Mesendoderm (in vitro differentiated cells): ENCODE results near the gene ASXL1.

ENCODE experiments used
- DNase-seq: peaks from one replicate; pipeline ENCODE4 v3.0.0; 2013
- H2AK5ac ChIP-seq: 2 replicates; pipeline ENCODE4 v1.6.1; 2013; ENCODE audit warnings: low read length, inconsistent platforms
- H2BK120ac ChIP-seq: 2 replicates; pipeline ENCODE4 v1.6.1; 2013; ENCODE audit warnings: low read depth, mild to moderate bottlenecking, low read length, moderate library complexity, mixed read lengths
- H2BK15ac ChIP-seq: replicated peaks from 2 replicates; pipeline ENCODE4 v1.6.1; 2013; ENCODE audit warnings: low read depth, mild to moderate bottlenecking, moderate library complexity
- H2BK5ac ChIP-seq: 2 replicates; pipeline ENCODE4 v1.6.1; 2013; ENCODE audit warnings: low read length, inconsistent platforms
- H3K18ac ChIP-seq: 2 replicates; pipeline ENCODE4 v1.6.1; 2013; ENCODE audit warnings: mild to moderate bottlenecking, low read length, mixed read lengths
- H3K23ac ChIP-seq: one replicate; pipeline ENCODE4 v1.6.1; 2013; ENCODE audit warnings: low read length
- H3K27ac ChIP-seq: 2 replicates; pipeline ENCODE4 v1.5.1; 2013; ENCODE audit warnings: low read depth, mild to moderate bottlenecking, inconsistent platforms, low read length, moderate library complexity
- H3K27me3 ChIP-seq: 2 replicates; pipeline ENCODE4 v1.6.1; 2013; ENCODE audit warnings: low read length, control low read depth, mild to moderate bottlenecking, inconsistent platforms; ENCODE audit not compliant: insufficient read depth, poor library complexity
- H3K36me3 ChIP-seq: 2 replicates; pipeline ENCODE4 v1.6.1; 2013; ENCODE audit warnings: low read length, inconsistent platforms; ENCODE audit not compliant: control insufficient read depth, insufficient read depth
- H3K4ac ChIP-seq: one replicate; pipeline ENCODE4 v1.6.1; 2013; ENCODE audit warnings: low read depth, mild to moderate bottlenecking, low read length, moderate library complexity
- H3K4me1 ChIP-seq: 2 replicates; pipeline ENCODE4 v1.6.1; 2013; ENCODE audit warnings: low read depth, low read length, inconsistent platforms; ENCODE audit not compliant: control insufficient read depth
- H3K4me2 ChIP-seq: 2 replicates; pipeline ENCODE4 v1.6.1; 2013; ENCODE audit warnings: low read length
- H3K4me3 ChIP-seq: 2 replicates; pipeline ENCODE4 v1.5.1; 2013; ENCODE audit warnings: mild to moderate bottlenecking, low read length
- H3K56ac ChIP-seq: one replicate; pipeline ENCODE4 v1.6.1; 2013; ENCODE audit warnings: low read length
- H3K79me1 ChIP-seq: 2 replicates; pipeline ENCODE4 v1.6.1; 2013; ENCODE audit warnings: low read length, inconsistent platforms
- H3K79me2 ChIP-seq: 2 replicates; pipeline ENCODE4 v1.6.1; 2013; ENCODE audit warnings: mild to moderate bottlenecking, low read length; ENCODE audit not compliant: control insufficient read depth, insufficient read depth
- H3K9ac ChIP-seq: 2 replicates; pipeline ENCODE4 v1.6.1; 2013; ENCODE audit warnings: low read length, inconsistent platforms
- H4K5ac ChIP-seq: one replicate; pipeline ENCODE4 v1.6.1; 2013; ENCODE audit warnings: low read length
- H4K8ac ChIP-seq: one replicate; pipeline ENCODE4 v1.6.1; 2013; ENCODE audit warnings: low read depth, mild to moderate bottlenecking, control low read depth, low read length, moderate library complexity
- WGBS: extraction: QIAGEN DNeasy Blood & Tissue Kit; methylation state at CpG from one replicate; pipeline ENCODE4 v1.1.7; 2013; ENCODE audit warnings: low lambda C conversion rate, missing lambda C conversion rate; ENCODE audit not compliant: insufficient coverage; ENCODE audit errors: extremely low coverage; 5-methylcytosine and 5-hydroxymethylcytosine counted together

ASXL1 gene

DNA sequence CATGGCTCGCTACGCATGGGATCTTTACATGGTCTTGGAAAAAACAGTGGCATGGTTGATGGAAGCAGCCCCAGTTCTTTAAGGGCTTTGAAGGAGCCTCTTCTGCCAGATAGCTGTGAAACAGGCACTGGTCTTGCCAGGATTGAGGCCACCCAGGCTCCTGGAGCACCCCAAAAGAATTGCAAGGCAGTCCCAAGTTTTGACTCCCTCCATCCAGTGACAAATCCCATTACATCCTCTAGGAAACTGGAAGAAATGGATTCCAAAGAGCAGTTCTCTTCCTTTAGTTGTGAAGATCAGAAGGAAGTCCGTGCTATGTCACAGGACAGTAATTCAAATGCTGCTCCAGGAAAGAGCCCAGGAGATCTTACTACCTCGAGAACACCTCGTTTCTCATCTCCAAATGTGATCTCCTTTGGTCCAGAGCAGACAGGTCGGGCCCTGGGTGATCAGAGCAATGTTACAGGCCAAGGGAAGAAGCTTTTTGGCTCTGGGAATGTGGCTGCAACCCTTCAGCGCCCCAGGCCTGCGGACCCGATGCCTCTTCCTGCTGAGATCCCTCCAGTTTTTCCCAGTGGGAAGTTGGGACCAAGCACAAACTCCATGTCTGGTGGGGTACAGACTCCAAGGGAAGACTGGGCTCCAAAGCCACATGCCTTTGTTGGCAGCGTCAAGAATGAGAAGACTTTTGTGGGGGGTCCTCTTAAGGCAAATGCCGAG, 78.2 kb downstream of the ASXL1 start:
- Histone ChIP-seq H3K9ac (no peak overlapping the region), H3K4ac (no peak overlapping the region), H2BK120ac (no peak overlapping the region), H3K79me2 (no peaks in the 10 kb centered on the region), H3K4me1 (no peaks in the 10 kb centered on the region), H3K4me2 (no peak overlapping the region), H3K4me3 (no peak overlapping the region), H3K36me3 (peaks cover 11% of the 10 kb centered on the region), H3K56ac (no peak overlapping the region), H3K23ac (no peak overlapping the region), H4K5ac (no peak overlapping the region), H3K79me1 (no peaks in the 10 kb centered on the region), H4K8ac (no peak overlapping the region), H2AK5ac (no peak overlapping the region), H3K27me3 (no peaks in the 10 kb centered on the region), H3K18ac (no peak overlapping the region), H2BK5ac (no peak overlapping the region), H3K27ac (no peak overlapping the region), H2BK15ac (no peak overlapping the region)
- no CpG with 5 or more reads among the region's 11 CpGs for WGBS
- no peak for DNase-seq

DNA sequence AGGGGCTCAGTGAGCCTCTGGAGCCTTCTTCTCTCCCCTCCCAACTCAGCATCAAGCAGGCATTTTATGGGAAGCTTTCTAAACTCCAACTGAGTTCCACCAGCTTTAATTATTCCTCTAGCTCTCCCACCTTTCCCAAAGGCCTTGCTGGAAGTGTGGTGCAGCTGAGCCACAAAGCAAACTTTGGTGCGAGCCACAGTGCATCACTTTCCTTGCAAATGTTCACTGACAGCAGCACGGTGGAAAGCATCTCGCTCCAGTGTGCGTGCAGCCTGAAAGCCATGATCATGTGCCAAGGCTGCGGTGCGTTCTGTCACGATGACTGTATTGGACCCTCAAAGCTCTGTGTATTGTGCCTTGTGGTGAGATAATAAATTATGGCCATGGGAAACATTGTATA, 78.8 kb downstream of the ASXL1 start:
- no peak overlapping the region for H4K5ac ChIP-seq
- no peak overlapping the region for H2BK120ac ChIP-seq
- no peaks in the 10 kb centered on the region for H3K27me3 ChIP-seq
- no peak overlapping the region for H3K56ac ChIP-seq
- H3K4me3 ChIP-seq = no peak overlapping the region
- H3K4me1 ChIP-seq = no peaks in the 10 kb centered on the region
- WGBS = no CpG with 5 or more reads among the region's 7 CpGs
- no peaks in the 10 kb centered on the region for H3K79me2 ChIP-seq
- no peak overlapping the region for H3K18ac ChIP-seq
- no peak overlapping the region for H2BK15ac ChIP-seq
- DNase-seq = no peak
- H3K79me1 ChIP-seq = no peaks in the 10 kb centered on the region
- H2AK5ac ChIP-seq = no peak overlapping the region
- no peak overlapping the region for H3K23ac ChIP-seq
- H3K4ac ChIP-seq = no peak overlapping the region
- no peak overlapping the region for H2BK5ac ChIP-seq
- peaks cover 11% of the 10 kb centered on the region for H3K36me3 ChIP-seq
- no peak overlapping the region for H3K27ac ChIP-seq
- no peak overlapping the region for H4K8ac ChIP-seq
- H3K9ac ChIP-seq = no peak overlapping the region
- H3K4me2 ChIP-seq = no peak overlapping the region

DNA sequence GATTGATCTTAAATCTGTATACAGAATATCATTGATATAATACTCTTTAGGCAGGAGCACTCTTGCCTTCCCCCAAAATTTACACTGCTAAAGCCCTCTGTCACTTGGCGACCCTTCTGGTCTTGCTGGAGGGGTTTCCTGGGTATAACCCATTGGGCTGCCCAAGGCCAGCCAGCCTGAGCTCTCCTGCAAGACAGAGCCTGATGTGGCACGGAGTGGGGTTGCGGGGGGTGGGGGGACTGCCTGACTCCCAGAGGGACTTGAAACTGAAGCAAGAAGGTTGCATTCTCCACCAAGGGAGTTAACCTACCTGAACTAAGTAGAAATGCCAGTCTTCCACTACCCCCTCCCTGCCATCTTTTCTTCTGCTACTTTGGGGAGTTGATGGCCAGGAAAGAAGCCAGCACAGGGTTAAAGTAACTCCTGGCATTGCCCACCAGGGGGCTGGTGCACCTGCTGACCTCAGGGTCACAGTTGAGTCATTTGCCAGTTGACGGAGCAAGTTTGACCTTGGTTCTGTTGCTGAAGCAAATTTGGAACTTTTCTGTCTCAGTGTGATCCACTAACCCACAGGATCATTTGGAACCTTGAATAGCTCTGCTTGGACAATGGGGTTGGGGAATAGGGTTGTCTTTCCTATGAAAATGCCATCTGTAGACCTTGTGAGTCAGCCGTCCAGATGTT, 79.4 kb downstream of the ASXL1 start:
- WGBS = no CpG with 5 or more reads among the region's 5 CpGs
- Histone ChIP-seq H3K56ac (no peak overlapping the region), H2BK120ac (no peak overlapping the region), H3K4me3 (no peak overlapping the region), H3K18ac (no peak overlapping the region), H3K79me1 (no peaks in the 10 kb centered on the region), H2BK5ac (no peak overlapping the region), H3K27me3 (no peaks in the 10 kb centered on the region), H3K36me3 (peaks cover 11% of the 10 kb centered on the region), H3K27ac (no peak overlapping the region), H3K9ac (no peak overlapping the region), H3K79me2 (no peaks in the 10 kb centered on the region), H3K4me2 (no peak overlapping the region), H2AK5ac (no peak overlapping the region), H2BK15ac (no peak overlapping the region), H4K8ac (no peak overlapping the region), H3K23ac (no peak overlapping the region), H3K4ac (no peak overlapping the region), H3K4me1 (no peaks in the 10 kb centered on the region), H4K5ac (no peak overlapping the region)
- peak; percentile 40 for DNase-seq

DNA sequence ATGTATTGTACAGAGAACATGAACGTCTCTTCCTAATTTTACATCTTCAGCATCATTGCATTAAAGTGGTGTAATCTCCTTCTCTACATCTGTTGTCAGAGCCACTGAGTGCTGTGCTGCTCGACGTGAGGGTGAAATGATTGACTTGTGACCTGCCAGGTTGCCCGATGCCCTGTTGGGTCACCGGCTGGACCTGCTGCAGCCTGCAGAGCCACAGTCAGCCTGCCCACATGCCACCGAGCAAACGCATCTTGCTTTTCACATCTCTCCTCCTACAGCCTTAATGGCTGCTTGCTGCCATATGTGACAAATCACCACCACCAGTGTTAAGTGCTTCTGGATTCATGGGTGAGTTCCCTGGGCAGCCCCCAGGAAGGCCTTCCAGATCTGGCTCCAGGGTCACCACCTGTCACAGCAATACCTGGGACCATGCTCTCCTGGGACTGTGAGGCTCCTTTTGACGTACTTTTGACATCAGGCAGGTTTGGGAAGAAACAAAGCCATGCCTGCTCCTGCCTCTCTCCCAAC, 80.3 kb downstream of the ASXL1 start:
- no peaks in the 10 kb centered on the region for H3K79me2 ChIP-seq
- H3K18ac ChIP-seq = no peak overlapping the region
- H3K56ac ChIP-seq = no peak overlapping the region
- H3K36me3 ChIP-seq = peaks cover 10% of the 10 kb centered on the region
- no peak overlapping the region for H4K5ac ChIP-seq
- H3K4me3 ChIP-seq = no peak overlapping the region
- H3K4me2 ChIP-seq = no peak overlapping the region
- no peak overlapping the region for H2AK5ac ChIP-seq
- no peak overlapping the region for H3K27ac ChIP-seq
- DNase-seq = no peak
- no peak overlapping the region for H3K23ac ChIP-seq
- no peaks in the 10 kb centered on the region for H3K4me1 ChIP-seq
- no peaks in the 10 kb centered on the region for H3K27me3 ChIP-seq
- H3K9ac ChIP-seq = no peak overlapping the region
- no peak overlapping the region for H2BK15ac ChIP-seq
- no peak overlapping the region for H2BK5ac ChIP-seq
- no peak overlapping the region for H2BK120ac ChIP-seq
- WGBS = no CpG with 5 or more reads among the region's 8 CpGs
- no peaks in the 10 kb centered on the region for H3K79me1 ChIP-seq
- H3K4ac ChIP-seq = no peak overlapping the region
- H4K8ac ChIP-seq = no peak overlapping the region

DNA sequence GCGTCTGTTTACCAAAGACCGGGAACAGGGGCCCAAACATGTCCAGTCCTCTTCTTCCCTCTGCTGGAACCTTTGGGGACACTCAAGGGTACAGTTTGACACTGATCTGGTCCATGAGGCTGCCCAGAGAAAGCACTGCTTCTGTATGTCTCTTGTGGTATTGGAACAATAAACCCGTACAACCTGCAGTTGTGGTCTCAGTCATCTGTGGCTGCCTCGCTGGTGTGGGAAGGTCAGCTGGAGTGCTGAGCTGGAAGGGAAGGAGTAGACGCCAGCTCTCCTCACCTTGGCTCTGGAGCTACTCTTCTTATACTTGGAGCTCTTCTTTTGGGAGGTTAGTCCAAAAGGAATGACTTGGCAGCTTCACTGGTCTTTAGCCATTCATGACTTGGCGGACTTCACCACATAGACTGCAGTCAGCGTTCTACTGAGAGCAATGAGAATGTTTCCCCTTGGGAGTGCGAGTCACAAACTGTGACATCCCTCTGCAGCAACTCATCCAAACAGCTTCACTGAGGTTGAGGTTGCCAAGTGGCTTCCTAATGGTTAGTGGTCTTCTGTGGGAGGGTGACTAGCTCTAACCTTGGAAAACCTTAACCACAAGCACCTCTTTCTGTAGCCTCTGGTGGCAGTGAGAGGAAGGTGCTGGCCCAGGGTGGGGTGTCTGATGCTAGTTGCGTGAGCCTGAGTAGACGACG, 81.2 kb downstream of the ASXL1 start:
- Histone ChIP-seq H3K36me3 (peaks cover 10% of the 10 kb centered on the region), H4K8ac (no peak overlapping the region), H3K4me1 (no peaks in the 10 kb centered on the region), H2BK15ac (no peak overlapping the region), H3K9ac (no peak overlapping the region), H3K18ac (no peak overlapping the region), H2BK120ac (no peak overlapping the region), H3K56ac (no peak overlapping the region), H3K79me2 (no peaks in the 10 kb centered on the region), H3K27ac (no peak overlapping the region), H2AK5ac (no peak overlapping the region), H3K23ac (no peak overlapping the region), H3K79me1 (no peaks in the 10 kb centered on the region), H2BK5ac (no peak overlapping the region), H3K4ac (no peak overlapping the region), H3K27me3 (no peaks in the 10 kb centered on the region), H4K5ac (no peak overlapping the region), H3K4me3 (no peak overlapping the region), H3K4me2 (no peak overlapping the region)
- DNase-seq = no peak
- no CpG with 5 or more reads among the region's 11 CpGs for WGBS
